GM18868 (cell line): ENCODE data around the gene GEMIN7.

Experiments used
- ATAC-seq: cut with Tn5 transposase; IDR thresholded peaks from one replicate; pipeline ENCODE4 v1.9.1; 2021; ENCODE audit warnings: mild to moderate bottlenecking, moderate library complexity; ENCODE audit not compliant: unreplicated experiment

The GEMIN7 gene

GRCh38 chr19:45079063-45079910 is at the start of gene GEMIN7:
TSS of gene GEMIN7 (plus strand) at chr19:45079260. CDS start at chr19:45090115, 10,855 bp downstream.
- ATAC-seq = peak; percentile 37

GRCh38 chr19:45030825-45031224 is 48.2 kb upstream of the GEMIN7 start:
- ATAC-seq = no peak

- no peak for ATAC-seq
These were observed 46.6 kb upstream of the GEMIN7 start for GRCh38 chr19:45032421-45032820.

GRCh38 chr19:45035755-45036154 is 43.3 kb upstream of the GEMIN7 start:
- no peak for ATAC-seq

- ATAC-seq = no peak
These were observed 41.5 kb upstream of the GEMIN7 start for GRCh38 chr19:45037393-45038169.

- ATAC-seq = peak; percentile 90
These were observed 39.8 kb upstream of the GEMIN7 start, which contains the start of gene CLASRP for GRCh38 chr19:45038931-45039893. TSS of gene CLASRP (plus strand) at chr19:45039045. CDS start at chr19:45040213, 1,168 bp downstream.

- ATAC-seq = no peak
These were observed 38.8 kb upstream of the GEMIN7 start for GRCh38 chr19:45040059-45040771.

GRCh38 chr19:45041125-45041524 is 37.9 kb upstream of the GEMIN7 start:
- no peak for ATAC-seq

GRCh38 chr19:45045671-45046353 is 33.2 kb upstream of the GEMIN7 start:
- ATAC-seq = no peak

- ATAC-seq = no peak
These were observed 32.7 kb upstream of the GEMIN7 start for GRCh38 chr19:45046355-45046754.

GRCh38 chr19:45047188-45047797 is 31.8 kb upstream of the GEMIN7 start:
- ATAC-seq = no peak

GRCh38 chr19:45049073-45049736 is 29.9 kb upstream of the GEMIN7 start:
- ATAC-seq = no peak

GRCh38 chr19:45050036-45050435 is 29.0 kb upstream of the GEMIN7 start:
- no peak for ATAC-seq

- ATAC-seq = no peak
These were observed 27.0 kb upstream of the GEMIN7 start for GRCh38 chr19:45051929-45052579.

- no peak for ATAC-seq
These were observed 22.2 kb upstream of the GEMIN7 start for GRCh38 chr19:45056831-45057230.

GRCh38 chr19:45057444-45057843 is 21.6 kb upstream of the GEMIN7 start:
- ATAC-seq = no peak

GRCh38 chr19:45058622-45059159 is 20.4 kb upstream of the GEMIN7 start:
- no peak for ATAC-seq
